Heart left ventricle (tissue), 13 donors: Measurements from ENCODE around the gene SLC25A40.
"Not testable (repeated sequence)": the region's sequence is repeated elsewhere in the genome, so short reads cannot be mapped to it uniquely, and the experiment has no call there.

Experiments
- POLR2A ChIP-seq, 2 donors: fragments of 450-650 bp; IDR thresholded peaks; one replicate each; pipeline ENCODE4 v1.6.1; 2017; ENCODE audit warnings: antibody characterized with exemption in 2 of 2, mild to moderate bottlenecking in 2 of 2, moderate library complexity in 2 of 2
- TF ChIP-seq, protein P1 (sequence below), 12 donors: fragments of 200-600 bp; sonication (generic) in 4 of 12; IDR thresholded peaks; one replicate each; pipeline versions ENCODE4 v1.5.0 to v1.8.0; 2018 to 2022; ENCODE audit warnings: antibody characterized with exemption in 12 of 12, mild to moderate bottlenecking in 5 of 12
- donor health status: ischemic (EF 13 %, LVEDD 7.1; RV severe dilation, severe dysfunction).
- donor health status: DM: no; HTN: yes; CAD: no.
- donor health status: DM: no; HTN: no; CAD: no.
- donor health status: ischemic (EF 25% LVEDD 6.9; RV normal size, moderate dysfunction).
- donor health status: ischemic (EF 25% LVEDD 5.7; RV mildly dilated, moderate dysfunction).
- donor health status: ischemic (EF 35%, LVEDD 5.7; RV mildly dilated, moderate dysfunction).
- donor health status: nonischemic (EF 11% LVEDD 7.7; RV severe dilation, severe dysfunction).
- donor health status: DM: yes; HTN: yes; CAD: no.
- donor health status: PGD.
- donor health status: ischemic (EF 29% LVEDD 5.4; RV normal size, mild dysfunction).
- donor health status: nonischemic (EF 23%, LVEDD 6.1; RV moderate dilation, normal function).

- TF ChIP-seq POLR2A (IDR thresholded peaks at IDR 0.05): not testable (repeated sequence)
- TF ChIP-seq, protein P1, sequence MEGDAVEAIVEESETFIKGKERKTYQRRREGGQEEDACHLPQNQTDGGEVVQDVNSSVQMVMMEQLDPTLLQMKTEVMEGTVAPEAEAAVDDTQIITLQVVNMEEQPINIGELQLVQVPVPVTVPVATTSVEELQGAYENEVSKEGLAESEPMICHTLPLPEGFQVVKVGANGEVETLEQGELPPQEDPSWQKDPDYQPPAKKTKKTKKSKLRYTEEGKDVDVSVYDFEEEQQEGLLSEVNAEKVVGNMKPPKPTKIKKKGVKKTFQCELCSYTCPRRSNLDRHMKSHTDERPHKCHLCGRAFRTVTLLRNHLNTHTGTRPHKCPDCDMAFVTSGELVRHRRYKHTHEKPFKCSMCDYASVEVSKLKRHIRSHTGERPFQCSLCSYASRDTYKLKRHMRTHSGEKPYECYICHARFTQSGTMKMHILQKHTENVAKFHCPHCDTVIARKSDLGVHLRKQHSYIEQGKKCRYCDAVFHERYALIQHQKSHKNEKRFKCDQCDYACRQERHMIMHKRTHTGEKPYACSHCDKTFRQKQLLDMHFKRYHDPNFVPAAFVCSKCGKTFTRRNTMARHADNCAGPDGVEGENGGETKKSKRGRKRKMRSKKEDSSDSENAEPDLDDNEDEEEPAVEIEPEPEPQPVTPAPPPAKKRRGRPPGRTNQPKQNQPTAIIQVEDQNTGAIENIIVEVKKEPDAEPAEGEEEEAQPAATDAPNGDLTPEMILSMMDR (IDR thresholded peaks at IDR 0.05): not testable (repeated sequence)
Measured at GRCh38 chr7:87922759-87923395, 46.7 kb upstream of the SLC25A40 start.
